GM18517 (cell line): ENCODE measurements around the gene MRPS26.
A peak's percentile ranks its signal among the peaks of the same experiment; 100 is the strongest.
"Not testable (repeated sequence)": the region's sequence is repeated elsewhere in the genome, so short reads cannot be mapped to it uniquely, and the experiment has no call there.

Experiments
- ATAC-seq: cut with Tn5 transposase; IDR thresholded peaks from one replicate; pipeline ENCODE4 v1.9.1; 2021; ENCODE audit warnings: mild to moderate bottlenecking, moderate library complexity; ENCODE audit not compliant: unreplicated experiment

Gene MRPS26

GRCh38 chr20:3041854-3042409, 3.9 kb upstream of the MRPS26 start:
- no peak for ATAC-seq

GRCh38 chr20:3042625-3043024, 3.2 kb upstream of the MRPS26 start:
- no peak for ATAC-seq

- no peak for ATAC-seq
Measured at GRCh38 chr20:3043322-3043721, 2.5 kb upstream of the MRPS26 start, which contains the start of gene GNRH2. TSS of gene GNRH2 (plus strand) at chr20:3043622. CDS start at chr20:3044415, 793 bp downstream.

- ATAC-seq = no peak
Measured at GRCh38 chr20:3044336-3044965, 1.4 kb upstream of the MRPS26 start.

GRCh38 chr20:3045042-3045815, 623 bp upstream of the MRPS26 start:
- ATAC-seq = peak; percentile 43

- ATAC-seq = no peak
Measured at GRCh38 chr20:3046677-3047462, 1.0 kb downstream of the MRPS26 start.

- no peak for ATAC-seq
Measured at GRCh38 chr20:3047486-3048419, 1.9 kb downstream of the MRPS26 start.

- ATAC-seq = no peak
Measured at GRCh38 chr20:3051385-3052019, 5.7 kb downstream of the MRPS26 start.

GRCh38 chr20:3059489-3059888, 13.6 kb downstream of the MRPS26 start:
- no peak for ATAC-seq

GRCh38 chr20:3064119-3064518, 18.3 kb downstream of the MRPS26 start:
- not testable (repeated sequence) for ATAC-seq

GRCh38 chr20:3067139-3068014, 21.5 kb downstream of the MRPS26 start:
- ATAC-seq = no peak

GRCh38 chr20:3068075-3068474, 22.2 kb downstream of the MRPS26 start:
- ATAC-seq = peak; percentile 49

GRCh38 chr20:3068986-3069900, 23.4 kb downstream of the MRPS26 start:
- no peak for ATAC-seq

GRCh38 chr20:3070725-3071124, 24.9 kb downstream of the MRPS26 start:
- ATAC-seq = no peak

GRCh38 chr20:3071266-3071609, 25.4 kb downstream of the MRPS26 start:
- no peak for ATAC-seq

- ATAC-seq = no peak
Measured at GRCh38 chr20:3071610-3072529, 26.0 kb downstream of the MRPS26 start, which contains the start of gene OXT. TSS of gene OXT (plus strand) at chr20:3071620. CDS start at chr20:3071656, 36 bp downstream.
